Myometrial cell (primary cell): ENCODE data around the gene MAP3K14. TPM values are rescaled to one million over a fixed set of nuclear protein-coding genes. Genes with fewer than 3 reads are reported as not detected.

Experiments used
- total RNA-seq: library from RNA; depleted of rRNA; stranded (reverse); fragments of >200 nt; gene quantifications from 2 replicates; pipeline ENCODE4 v1.2.3, GENCODE V29; 2015

The MAP3K14 gene
- total RNA-seq: 8.7 and 11.2 TPM in 2 replicates

DNA sequence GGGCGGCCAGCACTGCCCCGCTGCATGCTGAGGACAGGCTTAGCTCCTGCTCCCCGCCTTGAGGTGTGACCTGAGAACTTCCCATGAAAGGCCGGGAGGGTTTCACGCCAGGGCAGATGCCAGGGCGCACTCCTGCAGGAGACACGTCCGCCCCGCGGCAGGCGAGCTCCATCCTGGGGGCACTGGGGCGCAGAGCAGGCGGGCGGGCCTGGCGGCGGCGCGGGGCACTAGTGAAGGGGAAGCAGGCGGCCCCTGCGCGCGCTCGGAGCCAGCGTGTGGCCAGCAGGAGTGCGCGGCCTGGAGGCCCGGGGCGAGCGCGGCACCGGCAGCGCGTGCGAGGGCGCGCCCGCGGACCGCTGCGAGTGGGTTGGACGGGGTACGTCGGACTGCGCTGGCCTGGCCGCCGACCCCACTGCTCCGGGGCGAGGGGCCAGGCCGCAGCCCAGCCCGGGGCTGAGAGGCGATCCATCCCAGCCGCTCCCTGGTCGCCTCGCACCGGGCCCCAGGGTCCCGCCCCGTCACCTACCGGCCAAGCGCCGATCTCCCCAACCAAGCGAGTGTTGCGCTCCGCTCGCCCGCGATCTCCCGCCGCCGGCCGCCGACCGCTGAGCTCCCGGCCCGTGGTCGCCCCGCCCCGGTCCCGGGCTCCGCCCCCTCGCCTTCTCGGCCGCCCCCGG is at the start of gene MAP3K14:
Gene MAP3K14 (minus strand): TSS at position 587 of the 677 bp plus-strand sequence. CDS start 26,275 bp downstream, outside the sequence.

DNA sequence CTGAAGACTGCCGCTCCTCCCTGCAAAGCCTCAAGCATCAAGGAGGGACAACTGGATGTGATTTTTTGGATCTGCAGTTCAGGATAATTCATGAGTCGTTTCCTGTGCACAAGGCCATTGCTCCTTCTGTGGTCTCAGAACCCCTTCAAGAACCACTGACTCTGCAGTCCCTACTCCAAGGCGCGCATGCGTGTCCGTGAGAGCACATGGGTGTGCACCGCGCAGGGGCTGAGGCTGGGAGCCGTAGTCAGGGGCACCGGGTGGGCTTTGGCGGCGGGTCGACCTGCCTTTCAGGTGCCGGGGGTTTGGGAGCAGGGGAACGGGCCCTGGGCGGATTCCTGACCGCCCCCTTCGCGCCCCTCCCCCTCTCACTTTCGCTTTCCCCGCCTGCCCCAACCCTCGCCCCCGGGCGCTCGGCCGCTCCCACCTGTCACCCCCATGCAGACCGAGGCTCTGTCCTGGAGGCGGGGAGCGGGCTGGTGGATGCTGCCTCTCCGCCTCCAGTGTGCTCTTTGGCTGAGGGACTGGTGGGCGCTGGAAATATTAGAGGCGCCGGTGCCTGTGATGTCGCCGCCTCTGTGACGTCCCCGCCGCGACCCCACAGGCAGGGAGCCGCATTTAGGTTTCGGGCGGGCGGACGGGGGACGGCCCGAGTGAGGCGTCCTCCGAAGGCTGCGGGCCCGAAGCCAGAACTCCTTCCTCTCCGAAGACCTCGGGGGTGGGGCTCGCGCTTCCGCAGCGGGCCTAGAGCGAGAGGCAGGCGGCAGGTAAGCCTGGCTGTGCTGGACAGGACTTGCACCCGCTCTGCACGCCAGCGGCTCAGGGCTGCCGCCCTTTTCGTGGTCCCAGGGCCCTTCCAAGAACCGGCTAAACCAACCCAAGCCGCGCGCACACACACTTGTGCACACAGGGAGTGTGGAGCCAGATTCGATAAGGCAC is 55.0 kb downstream of the MAP3K14 start, which contains the start of gene SPATA32:
Gene SPATA32 (minus strand): TSS at position 518 of the 939 bp plus-strand sequence. CDS start 78 bp downstream, at position 440.

DNA sequence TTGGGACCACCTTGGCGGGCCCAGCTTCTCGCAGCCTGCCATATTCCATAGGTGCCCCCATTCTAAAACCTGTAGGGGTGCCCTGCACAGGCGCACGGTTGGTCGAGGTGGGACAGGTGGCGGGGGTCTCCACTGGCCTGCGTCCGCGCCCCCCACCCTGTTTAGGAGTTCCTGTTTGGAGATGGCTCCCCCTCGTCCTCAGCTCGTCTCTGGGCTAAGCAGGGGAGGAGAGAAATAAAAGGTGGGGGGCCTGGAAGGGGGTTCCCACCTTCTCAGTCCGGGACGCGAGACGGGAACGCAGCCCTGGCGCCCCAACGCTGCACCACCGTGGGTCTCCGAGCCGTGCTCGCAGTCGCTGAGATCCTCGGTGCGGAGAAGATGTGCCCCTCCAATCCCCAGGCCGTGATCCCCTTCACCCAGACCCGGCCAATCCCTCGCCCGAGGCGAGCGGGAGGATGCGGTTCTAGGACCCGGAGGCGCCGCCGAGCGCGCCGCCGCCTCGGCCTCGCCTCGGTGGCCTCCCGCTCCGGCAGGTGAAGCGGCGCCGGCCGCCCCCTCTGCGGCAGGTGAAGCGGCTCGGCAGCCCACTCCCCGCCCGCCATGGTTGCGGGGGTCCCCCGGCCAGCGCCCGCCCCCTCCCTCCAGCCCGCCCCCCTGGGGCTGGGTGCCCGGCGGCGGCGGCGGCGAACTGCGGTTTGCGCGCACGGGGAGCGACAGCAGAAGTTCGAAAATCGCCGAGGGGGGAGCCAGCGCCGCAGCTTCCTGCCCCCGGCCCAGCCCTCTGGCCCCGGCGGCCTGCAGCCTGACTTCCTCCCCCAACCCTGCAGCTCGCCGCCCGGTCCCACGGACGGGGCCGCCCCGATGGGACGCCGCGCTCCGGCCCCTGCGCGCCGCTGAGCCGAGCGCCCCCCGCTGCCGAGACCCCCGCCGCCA is 95.5 kb downstream of the MAP3K14 start, which contains the start of gene FMNL1:
Gene FMNL1 (plus strand): TSS at position 805 of the 933 bp plus-strand sequence. CDS start 240 bp downstream, outside the sequence.

Other genes with a start within 250 kb of the MAP3K14 start
- gene PLCD3, start 184.5 kb downstream of the MAP3K14 start, total RNA-seq: 38.6 and 42.9 TPM in 2 replicates
- 4.0 and 9.9 TPM in 2 replicates for gene ACBD4, start 181.3 kb downstream of the MAP3K14 start, total RNA-seq
- gene HEXIM1, start 168.5 kb downstream of the MAP3K14 start, total RNA-seq: 15.6 and 19.3 TPM in 2 replicates
- 5.7 and 6.6 TPM in 2 replicates for gene HEXIM2, start 155.1 kb downstream of the MAP3K14 start, total RNA-seq
- gene FMNL1, start 95.1 kb downstream of the MAP3K14 start, total RNA-seq: 2.0 and 9.0 TPM in 2 replicates
- not detected in 2 replicates for gene SPATA32, start 54.9 kb downstream of the MAP3K14 start, total RNA-seq
- gene ARHGAP27, start 115.8 kb upstream of the MAP3K14 start, total RNA-seq: 0.89 and 1.4 TPM in 2 replicates
- gene PLEKHM1, start 173.7 kb upstream of the MAP3K14 start, total RNA-seq: 18.7 and 36.3 TPM in 2 replicates